A673 (cell line): ENCODE measurements around the gene EHD3. TPM values are rescaled to one million over a fixed set of nuclear protein-coding genes. Genes with fewer than 3 reads are reported as not detected.

ENCODE experiments used
- BruUV-seq: library from RNA; stranded (reverse); fragments of 400-500 nt; replicated peaks from 2 replicates; lab custom pipeline; 2021; lab: Mats Ljungman, UMichigan
- CTCF ChIA-PET: fragments of 300-600 bp; sonication (Branson Sonifier 250); formaldehyde crosslinking; loops from one replicate; lab custom pipeline; 2022; ENCODE audit warnings: antibody characterized with exemption; lab: Charles Lee
- POLR2A ChIA-PET: fragments of 300-600 bp; sonication (Branson Sonifier 250); formaldehyde crosslinking; loops from one replicate; lab custom pipeline; 2022; ENCODE audit warnings: antibody characterized with exemption; ENCODE audit not compliant: low non-redundant PET; lab: Charles Lee
- DNase-seq: peaks from one replicate; pipeline ENCODE4 v3.0.0-alpha.2; 2015; ENCODE audit warnings: low spot score
- H3K27ac ChIP-seq: fragments of 200-600 bp; sonication (generic); 2 replicates; pipeline ENCODE4 v1.5.1; 2016; ENCODE audit warnings: mixed run types, low read depth, mild to moderate bottlenecking, mixed read lengths, antibody characterized with exemption, low read length; ENCODE audit not compliant: poor library complexity, severe bottlenecking
- H3K27me3 ChIP-seq: fragments of 200-600 bp; sonication (generic); replicated peaks from 2 replicates; pipeline ENCODE4 v1.6.1; 2017; ENCODE audit warnings: mixed run types, low read depth, mild to moderate bottlenecking, mixed read lengths, antibody characterized with exemption, low read length; ENCODE audit not compliant: insufficient read depth, poor library complexity
- H3K36me3 ChIP-seq: fragments of 200-600 bp; sonication (generic); 2 replicates; pipeline ENCODE4 v1.6.1; 2016; ENCODE audit warnings: mixed run types, mild to moderate bottlenecking, mixed read lengths, antibody characterized with exemption, low read length; ENCODE audit not compliant: insufficient read depth, poor library complexity, severe bottlenecking
- H3K4me1 ChIP-seq: fragments of 200-600 bp; sonication (generic); 2 replicates; pipeline ENCODE4 v1.6.1; 2017; ENCODE audit warnings: mixed run types, mild to moderate bottlenecking, mixed read lengths, antibody characterized with exemption, low read length; ENCODE audit not compliant: insufficient read depth, poor library complexity, severe bottlenecking
- H3K4me3 ChIP-seq: fragments of 200-600 bp; sonication (generic); 2 replicates; pipeline ENCODE4 v1.5.1; 2016; ENCODE audit warnings: low read depth, mixed run types, mild to moderate bottlenecking, mixed read lengths, low read length; ENCODE audit not compliant: poor library complexity, severe bottlenecking
- H3K9me3 ChIP-seq: fragments of 200-600 bp; sonication (generic); 2 replicates; pipeline ENCODE4 v1.6.1; 2016; ENCODE audit warnings: mixed run types, low read depth, mild to moderate bottlenecking, mixed read lengths, antibody characterized with exemption, low read length; ENCODE audit not compliant: poor library complexity, severe bottlenecking
- CTCF ChIP-seq: fragments of 300-800, 200-600 bp; sonication (generic); conservative IDR thresholded peaks from 2 replicates; pipeline ENCODE4 v1.5.1; 2017; ENCODE audit warnings: low read depth, mild to moderate bottlenecking, antibody characterized with exemption, low read length, moderate library complexity, mixed read lengths
- EZH2 ChIP-seq: fragments of 200-600 bp; sonication (generic); IDR thresholded peaks from 2 replicates; pipeline ENCODE4 v1.6.1; 2017; ENCODE audit warnings: borderline replicate concordance, low read depth, mild to moderate bottlenecking, mixed read lengths, antibody characterized with exemption, low read length; ENCODE audit not compliant: poor library complexity, severe bottlenecking
- intact Hi-C: fragments of 100-400 bp; cut with micrococcal nuclease; formaldehyde crosslinking; loops from one replicate; pipeline ENCODE4 v1.10.0; 2022; ENCODE audit not compliant: unreplicated experiment
- total RNA-seq: library from RNA; stranded (reverse); gene quantifications from 2 replicates; pipeline ENCODE4 v1.2.3, GENCODE V29; 2021

Gene EHD3
- total RNA-seq, 1 experiment from 2014 or later, result 4.4 TPM

DNA sequence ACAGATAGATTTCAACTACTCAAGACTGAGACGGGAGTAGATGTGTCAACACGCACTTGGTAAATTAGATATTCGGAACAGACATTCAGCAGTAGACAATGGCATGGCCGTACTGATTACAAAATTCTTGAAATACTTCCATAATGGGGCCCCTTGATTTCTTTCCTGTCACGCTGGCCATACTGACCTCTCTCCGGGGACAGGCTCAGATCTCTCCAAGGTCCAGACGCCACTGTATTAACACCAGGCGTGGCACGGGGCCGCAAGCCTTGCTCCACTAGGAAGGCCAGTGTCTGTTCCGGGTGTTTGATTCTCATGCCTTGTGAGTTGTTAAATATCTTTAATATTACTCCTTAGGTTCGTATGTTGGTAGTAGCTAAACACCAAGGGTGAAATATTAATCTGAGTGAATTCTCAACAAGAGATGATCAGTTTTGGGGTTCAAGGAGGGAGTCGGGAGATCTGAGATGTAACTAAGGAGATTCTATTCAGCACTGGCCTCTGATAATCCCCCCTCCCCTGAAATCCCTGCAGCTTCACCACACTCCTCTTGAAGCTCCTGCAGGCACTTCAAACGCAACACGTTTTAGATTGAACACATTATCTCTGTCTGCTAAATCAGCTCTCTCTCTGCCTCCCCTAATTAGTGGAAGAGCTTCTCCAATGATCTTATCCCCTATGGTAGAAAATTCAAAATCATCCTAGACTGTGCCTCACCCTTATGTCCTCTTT is 2.2 kb upstream of the EHD3 start:
- TF ChIP-seq CTCF (no peak), EZH2 (no peak)
- peaks cover 5% of the 10 kb centered on the region for H3K4me1 ChIP-seq
- no TSS peak for BruUV-seq
- DNase-seq, result no peak
- ChIA-PET POLR2A (no interaction called here), CTCF (no interaction called here)
- no peak overlapping the region for H3K4me3 ChIP-seq
- H3K27ac ChIP-seq, result no peak overlapping the region
- no peaks in the 10 kb centered on the region for H3K9me3 ChIP-seq
- H3K27me3 ChIP-seq, result peaks cover 14% of the 10 kb centered on the region
- no peaks in the 10 kb centered on the region for H3K36me3 ChIP-seq
- intact Hi-C loops, result no loop called here

GRCh38 chr2:31232586-31232985 is 1.4 kb upstream of the EHD3 start:
- DNase-seq, result no peak
- BruUV-seq, result no TSS peak
- Histone ChIP-seq H3K36me3 (no peaks in the 10 kb centered on the region), H3K9me3 (no peaks in the 10 kb centered on the region), H3K27me3 (peaks cover 7% of the 10 kb centered on the region), H3K4me3 (no peak overlapping the region), H3K27ac (no peak overlapping the region), H3K4me1 (peaks cover 5% of the 10 kb centered on the region)
- ChIA-PET CTCF (no interaction called here), POLR2A (no interaction called here)
- TF ChIP-seq EZH2, result no peak
- no peak for TF ChIP-seq CTCF
- intact Hi-C loops, result no loop called here

DNA sequence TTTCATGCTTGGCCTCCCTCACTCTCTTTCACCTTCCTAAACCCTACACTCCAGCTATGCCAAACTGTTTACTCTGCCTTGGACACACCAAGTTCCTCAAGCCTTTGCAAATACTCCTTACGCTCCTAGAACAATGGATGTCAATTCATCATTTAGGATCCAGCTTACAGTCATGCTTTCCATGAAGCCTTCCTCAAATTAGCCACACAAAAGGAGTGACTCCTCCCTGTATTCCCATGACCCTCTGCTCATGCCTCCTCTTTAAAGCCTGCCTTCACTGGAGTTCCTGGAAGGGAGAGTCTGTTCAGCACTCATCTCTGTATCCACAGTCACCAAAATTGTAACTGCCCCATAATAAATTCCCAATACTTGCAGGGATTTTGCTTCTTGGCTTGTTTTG is 721 bp upstream of the EHD3 start:
- intact Hi-C loops, result no loop called here
- peak overlapping the region; percentile 55 for H3K4me3 ChIP-seq
- TF ChIP-seq CTCF, result no peak
- TF ChIP-seq EZH2, result no peak
- ChIA-PET CTCF (interaction anchor here (1.0 kb wide), 1 partner anchor 100 kb away, joined by 4 read pairs; no protein-coding TSS in a partner anchor), POLR2A (no interaction called here)
- peaks cover 7% of the 10 kb centered on the region for H3K27me3 ChIP-seq
- no peaks in the 10 kb centered on the region for H3K9me3 ChIP-seq
- no peaks in the 10 kb centered on the region for H3K36me3 ChIP-seq
- peak; percentile 23 for DNase-seq
- H3K27ac ChIP-seq, result no peak overlapping the region
- no TSS peak for BruUV-seq
- H3K4me1 ChIP-seq, result peaks cover 5% of the 10 kb centered on the region
